ENCODE results near the gene HLCS.

The HLCS gene

DNA sequence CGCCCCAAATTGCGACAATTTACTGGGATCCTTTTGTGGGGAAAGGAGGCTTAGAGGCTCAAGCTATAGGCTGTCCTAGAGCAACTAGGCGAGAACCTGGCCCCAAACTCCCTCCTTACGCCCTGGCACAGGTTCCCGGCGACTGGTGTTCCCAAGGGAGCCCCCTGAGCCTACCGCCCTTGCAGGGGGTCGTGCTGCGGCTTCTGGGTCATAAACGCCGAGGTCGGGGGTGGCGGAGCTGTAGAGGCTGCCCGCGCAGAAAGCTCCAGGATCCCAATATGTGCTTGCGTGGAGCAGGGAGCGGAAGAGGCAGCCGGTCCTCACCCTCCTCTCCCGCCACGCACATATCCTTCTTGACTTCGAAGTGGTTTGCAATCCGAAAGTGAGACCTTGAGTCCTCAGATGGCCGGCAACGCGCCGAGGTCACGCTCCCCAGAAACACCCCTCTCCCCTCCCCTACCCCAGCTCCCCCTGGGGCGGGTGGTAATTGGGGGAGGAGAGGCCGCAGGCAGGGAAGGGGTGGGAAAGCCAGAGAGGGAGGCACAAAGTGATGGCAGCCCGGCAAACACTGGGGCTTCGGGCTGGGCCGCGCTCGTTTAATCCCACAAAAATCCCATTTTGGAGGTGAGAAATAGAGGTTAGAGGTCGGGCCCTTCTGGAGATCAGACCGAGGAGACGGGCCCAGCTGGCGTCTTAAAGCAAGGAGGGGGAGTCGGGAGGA lies 261.4 kb downstream of the HLCS start:
- no peak for DNase-seq (ENCODE audit: low read depth, low spot score)

GRCh38 chr21:36704281-36704957 lies 262.1 kb downstream of the HLCS start:
- no peak for DNase-seq (ENCODE audit: low read depth, low spot score)

DNA sequence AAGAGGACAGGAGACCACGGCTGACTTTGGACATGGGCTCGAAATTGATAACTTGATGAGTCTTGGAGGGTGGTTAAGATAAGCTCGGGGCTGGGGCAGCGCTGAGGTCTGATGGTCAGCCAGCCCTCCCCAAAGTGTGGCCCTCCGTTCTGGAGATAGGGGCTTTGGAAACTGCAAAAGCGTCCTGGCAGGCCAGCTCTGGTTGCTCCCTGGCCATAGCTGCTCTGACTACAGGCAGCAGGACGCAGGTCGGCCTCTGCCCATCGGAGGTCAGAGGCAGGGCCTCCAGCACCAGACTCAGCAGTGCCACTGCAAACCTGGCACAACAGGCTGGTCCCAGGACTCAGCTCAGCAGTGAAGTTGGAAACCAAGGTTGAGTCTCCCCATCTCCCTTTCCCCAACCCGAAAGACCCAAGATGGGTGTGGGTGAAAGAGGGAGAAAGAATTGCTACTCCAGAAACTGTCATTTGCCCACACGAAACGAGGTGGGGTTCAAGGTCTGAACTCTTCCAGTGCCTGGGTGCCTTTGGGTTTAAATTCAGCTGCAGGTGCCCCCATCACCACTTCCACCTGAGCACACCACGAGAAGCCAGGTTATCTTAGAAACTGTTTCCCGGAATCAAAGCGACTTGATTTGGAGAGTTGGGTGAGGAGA lies 262.7 kb downstream of the HLCS start:
- DNase-seq (ENCODE audit: low read depth, low spot score): no peak

GRCh38 chr21:36703123-36703522 lies 263.3 kb downstream of the HLCS start:
- DNase-seq (ENCODE audit: low read depth, low spot score): no peak

DNA sequence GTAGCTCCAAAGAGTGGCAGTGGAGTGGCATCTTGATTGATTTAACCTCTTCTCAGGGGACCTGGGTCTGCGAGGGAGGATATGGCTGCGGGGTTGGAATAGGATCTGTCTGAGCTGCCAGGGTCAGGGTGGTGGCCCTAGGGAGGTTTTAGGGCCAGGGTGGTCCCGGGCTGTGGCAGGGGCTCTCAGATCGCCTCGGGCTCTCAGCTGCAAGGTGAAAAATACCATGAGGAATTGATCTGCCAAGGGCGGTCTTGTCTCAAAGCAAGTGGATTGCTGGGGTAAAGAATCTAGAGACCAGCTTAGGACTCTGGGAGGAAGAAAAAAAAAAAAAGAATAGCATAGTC lies 263.9 kb downstream of the HLCS start:
- no peak for DNase-seq (ENCODE audit: low read depth, low spot score)

DNA sequence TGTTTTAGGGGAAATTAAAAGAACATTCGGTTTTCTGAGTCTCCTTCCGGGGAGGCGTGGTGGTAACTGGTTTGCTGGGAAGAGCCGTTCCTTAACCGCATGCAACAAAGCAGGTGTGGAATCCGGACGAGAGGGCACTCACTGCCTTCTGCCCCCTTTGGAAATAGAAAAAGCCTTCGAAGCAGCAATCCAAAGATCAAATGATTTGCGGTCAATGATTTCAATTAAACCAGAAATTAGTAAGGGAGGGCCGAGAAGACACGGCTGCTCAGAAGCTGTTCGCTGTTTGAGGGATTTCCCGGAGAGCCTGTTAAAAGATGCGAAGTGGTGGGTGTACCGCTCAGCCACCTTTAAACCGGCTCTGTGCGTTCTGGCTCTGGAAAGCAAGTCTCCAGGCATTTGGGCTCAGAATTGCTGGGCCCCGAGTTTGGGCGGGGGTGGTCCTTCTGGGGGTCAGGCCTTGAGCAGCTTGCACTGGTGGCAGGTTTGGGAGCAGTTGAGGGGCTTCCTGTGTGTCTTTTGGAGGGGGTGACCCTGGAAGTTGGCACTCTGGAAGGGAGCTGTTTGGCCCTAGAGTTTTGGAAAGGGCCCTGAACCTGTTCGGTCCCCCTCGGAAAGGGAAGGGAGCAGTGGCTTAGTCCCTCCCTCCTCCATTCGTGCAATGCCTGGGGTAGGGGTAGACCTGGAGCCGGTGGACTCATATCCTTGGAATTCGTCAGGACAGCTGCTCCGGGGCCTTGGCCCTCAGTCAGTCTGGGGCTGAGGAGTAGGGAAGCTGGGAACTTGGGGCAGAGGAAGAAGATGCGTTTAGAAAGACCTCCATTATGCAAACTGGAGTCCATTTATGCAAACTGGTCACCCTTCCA lies 264.5 kb downstream of the HLCS start:
- DNase-seq (ENCODE audit: low read depth, low spot score): no peak

- no peak for DNase-seq (ENCODE audit: low read depth, low spot score)
These were observed 265.3 kb downstream of the HLCS start for GRCh38 chr21:36700971-36701755.
